Lung (tissue), 12 donors: Measurements from ENCODE around the gene TMEM242. TPM values are rescaled to one million over a fixed set of nuclear protein-coding genes. Genes with fewer than 3 reads are reported as not detected.

ENCODE experiments used
- ATAC-seq: fragments of 200-7000 bp; cut with Tn5 transposase; one replicate; pipeline ENCODE4 v1.9.1; 2020; ENCODE audit warnings: moderate number of reproducible peaks; ENCODE audit not compliant: insufficient read depth, low FRiP score
- DNase-seq, 3 donors: peaks; one replicate each; pipeline ENCODE4 v3.0.0-alpha.2; 2013 to 2017
- H3K27ac ChIP-seq, 2 donors: one replicate each; pipeline ENCODE4 v1.5.1; 2013; ENCODE audit warnings: mild to moderate bottlenecking in 2 of 2, moderate library complexity in 2 of 2, control low read depth in 1 of 2, inconsistent platforms in 1 of 2, low read depth in 1 of 2, low read length in 1 of 2
- H3K27me3 ChIP-seq, 3 donors: one replicate each; pipeline ENCODE4 v1.5.1; 2013; ENCODE audit warnings: low read length in 2 of 3; ENCODE audit not compliant: control insufficient read depth in 3 of 3, insufficient read depth in 3 of 3
- H3K36me3 ChIP-seq, 4 donors: one replicate each; pipeline ENCODE4 v1.5.1; 2013; ENCODE audit warnings: low read length in 4 of 4, mild to moderate bottlenecking in 1 of 4, moderate library complexity in 1 of 4; ENCODE audit not compliant: control insufficient read depth in 4 of 4, insufficient read depth in 4 of 4
- H3K4me1 ChIP-seq, 5 donors: one replicate each; pipeline ENCODE4 v1.5.1; 2013; ENCODE audit warnings: low read length in 5 of 5, mild to moderate bottlenecking in 2 of 5, moderate library complexity in 1 of 5; ENCODE audit not compliant: control insufficient read depth in 5 of 5, insufficient read depth in 5 of 5
- H3K4me3 ChIP-seq: one replicate; pipeline ENCODE4 v1.5.1; 2013; ENCODE audit warnings: mild to moderate bottlenecking, control low read depth, moderate library complexity
- H3K9ac ChIP-seq, 2 donors: one replicate each; pipeline ENCODE4 v1.5.1; 2013; ENCODE audit warnings: low read length in 2 of 2, control low read depth in 1 of 2; ENCODE audit not compliant: insufficient read depth in 1 of 2
- H3K9me3 ChIP-seq, 4 donors: one replicate each; pipeline ENCODE4 v1.5.1; 2013; ENCODE audit warnings: low read length in 3 of 4, mild to moderate bottlenecking in 1 of 4, moderate library complexity in 1 of 4; ENCODE audit not compliant: control insufficient read depth in 4 of 4, insufficient read depth in 3 of 4
- CTCF ChIP-seq: IDR thresholded peaks from 2 replicates; pipeline ENCODE4 v1.5.1; 2012; ENCODE audit warnings: mild to moderate bottlenecking; ENCODE audit errors: control extremely low read depth, extremely low read depth
- WGBS, 2 donors: extraction: QIAGEN DNeasy Blood & Tissue Kit; methylation state at CpG; one replicate each; pipeline ENCODE4 v1.1.7; 2013; 5-methylcytosine and 5-hydroxymethylcytosine counted together
- polyA plus RNA-seq, 2 donors: library from polyadenylated mRNA; stranded (reverse); fragments of 200-250 nt; gene quantifications; one replicate each; pipeline ENCODE4 v1.2.1, GENCODE V29; 2013
- total RNA-seq, 2 donors: library from RNA; depleted of rRNA in 1 of 2; stranded (reverse); fragments of >200 nt in 1 of 2; gene quantifications; one replicate each; pipeline ENCODE4 v1.2.1, GENCODE V29; 2014 to 2021
- donor health status: control.
- donor health status: control.
- donor health status: Bipolar disorder and iron deficiency.
- donor health status: healthy.
- donor health status: DM: yes; HTN: yes; CAD: no.

TMEM242 gene
- total and polyA plus RNA-seq, 4 donors: 4.4 to 11.5 (median 8.3) TPM

DNA sequence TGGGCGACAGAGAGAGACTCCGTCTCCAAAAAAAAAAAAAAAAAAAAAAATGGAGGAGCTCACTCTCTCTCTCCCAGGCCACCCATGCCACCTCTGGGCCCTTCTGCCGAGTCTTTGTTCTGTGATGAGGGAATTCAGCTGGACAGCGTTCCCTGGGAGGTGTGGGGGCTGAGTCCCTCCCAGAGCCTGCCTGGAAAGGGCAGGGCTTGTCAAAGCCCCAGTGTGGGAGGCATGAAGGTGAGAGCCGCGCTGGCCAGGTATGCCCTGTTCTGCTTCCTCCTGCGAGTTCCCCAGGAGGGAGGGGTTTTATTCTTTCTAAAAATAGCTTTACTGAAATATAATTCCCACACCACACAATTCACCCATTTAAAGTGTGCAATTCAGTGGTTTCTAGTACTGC is 69.6 kb downstream of the TMEM242 start:
- DNase-seq (no peak), ATAC-seq (no peak)
- WGBS, 2 donors: 75 to 80% methylated on average over 7 of the region's 7 CpGs
- Histone ChIP-seq H3K27ac (no peak overlapping the region), H3K27me3 (no peaks in the 10 kb centered on the region), H3K4me3 (no peak overlapping the region), H3K9ac (no peak overlapping the region), H3K36me3 (no peaks in the 10 kb centered on the region), H3K4me1 (peaks cover 0 to 3% (median 0%) of the 10 kb centered on the region in 5 donors), H3K9me3 (peaks cover 0 to 2% (median 0%) of the 10 kb centered on the region in 4 donors)
- no peak for TF ChIP-seq CTCF

- WGBS, 2 donors: 76% methylated on average over 7 of the region's 7 CpGs
- Histone ChIP-seq H3K9ac (no peak overlapping the region), H3K36me3 (no peaks in the 10 kb centered on the region), H3K4me3 (no peak overlapping the region), H3K9me3 (peaks cover 0 to 2% (median 0%) of the 10 kb centered on the region in 4 donors), H3K4me1 (peaks cover 0 to 3% (median 0%) of the 10 kb centered on the region in 5 donors), H3K27me3 (no peaks in the 10 kb centered on the region), H3K27ac (no peak overlapping the region)
- ATAC-seq (no peak), DNase-seq (no peak)
- TF ChIP-seq CTCF: no peak
These were observed 70.3 kb downstream of the TMEM242 start for GRCh38 chr6:157253017-157253416.

GRCh38 chr6:157251586-157252247 is 71.6 kb downstream of the TMEM242 start:
- no peaks in the 10 kb centered on the region for H3K27me3 ChIP-seq
- H3K9me3 ChIP-seq: peaks cover 0 to 2% (median 0%) of the 10 kb centered on the region in 4 donors
- peaks cover 0 to 3% (median 0%) of the 10 kb centered on the region in 5 donors for H3K4me1 ChIP-seq
- no peak for ATAC-seq
- TF ChIP-seq CTCF: no peak
- 81 to 89% methylated on average over 8 of the region's 8 CpGs for WGBS, 2 donors
- H3K4me3 ChIP-seq: no peak overlapping the region
- H3K27ac ChIP-seq: no peak overlapping the region
- H3K36me3 ChIP-seq: no peaks in the 10 kb centered on the region
- no peak overlapping the region for H3K9ac ChIP-seq
- DNase-seq: no peak

- peaks cover 0 to 3% (median 0%) of the 10 kb centered on the region in 5 donors for H3K4me1 ChIP-seq
- H3K36me3 ChIP-seq: no peaks in the 10 kb centered on the region
- no peak for ATAC-seq
- H3K27me3 ChIP-seq: no peaks in the 10 kb centered on the region
- H3K9ac ChIP-seq: no peak overlapping the region
- no peak for TF ChIP-seq CTCF
- WGBS, 2 donors: 92 to 93% methylated on average over 8 of the region's 8 CpGs
- H3K27ac ChIP-seq: no peak overlapping the region
- DNase-seq: no peak
- H3K9me3 ChIP-seq: peaks cover 0 to 2% (median 0%) of the 10 kb centered on the region in 4 donors
- no peak overlapping the region for H3K4me3 ChIP-seq
These were observed 73.5 kb downstream of the TMEM242 start for GRCh38 chr6:157249826-157250225.
